H9 (cell line): ENCODE measurements around the gene EIF5A2. TPM values are rescaled to one million over a fixed set of nuclear protein-coding genes. Genes with fewer than 3 reads are reported as not detected.

ENCODE experiments used
- DNase-seq: peaks from one replicate; pipeline ENCODE4 v3.0.0-alpha.2; 2017
- H2AFZ ChIP-seq: one replicate; pipeline ENCODE4 v1.6.1; 2013; ENCODE audit warnings: mild to moderate bottlenecking, low read length, control low read depth, moderate library complexity
- H2AK5ac ChIP-seq: 2 replicates; pipeline ENCODE4 v1.6.1; 2013; ENCODE audit warnings: low read length, control low read depth, mixed read lengths; ENCODE audit not compliant: insufficient read length
- H2BK120ac ChIP-seq: one replicate; pipeline ENCODE4 v1.6.1; 2013; ENCODE audit warnings: low read depth, mild to moderate bottlenecking, low read length, control low read depth, inconsistent platforms; ENCODE audit not compliant: poor library complexity, severe bottlenecking
- H2BK12ac ChIP-seq: 2 replicates; pipeline ENCODE4 v1.6.1; 2013; ENCODE audit warnings: low read length, control low read depth, mixed read lengths, low read depth; ENCODE audit not compliant: insufficient read length
- H2BK15ac ChIP-seq: 2 replicates; pipeline ENCODE4 v1.6.1; 2013; ENCODE audit warnings: low read depth, low read length, control low read depth
- H2BK20ac ChIP-seq: one replicate; pipeline ENCODE4 v1.6.1; 2013; ENCODE audit warnings: low read depth, mild to moderate bottlenecking, low read length, control low read depth, inconsistent platforms; ENCODE audit not compliant: poor library complexity, severe bottlenecking
- H2BK5ac ChIP-seq: 2 replicates; pipeline ENCODE4 v1.6.1; 2013; ENCODE audit warnings: low read length, control low read depth, mixed read lengths; ENCODE audit not compliant: insufficient read length
- H3K14ac ChIP-seq: 2 replicates; pipeline ENCODE4 v1.6.1; 2013; ENCODE audit warnings: low read length, control low read depth; ENCODE audit not compliant: insufficient read depth
- H3K18ac ChIP-seq: 2 replicates; pipeline ENCODE4 v1.6.1; 2013; ENCODE audit warnings: low read depth, mild to moderate bottlenecking, mixed read lengths, low read length, control low read depth; ENCODE audit not compliant: insufficient read length
- H3K23ac ChIP-seq: 2 replicates; pipeline ENCODE4 v1.6.1; 2013; ENCODE audit warnings: low read length, control low read depth, mixed read lengths, low read depth; ENCODE audit not compliant: insufficient read length
- H3K23me2 ChIP-seq: 2 replicates; pipeline ENCODE4 v1.6.1; 2013; ENCODE audit warnings: low read depth, mild to moderate bottlenecking, mixed read lengths, low read length, control low read depth; ENCODE audit not compliant: insufficient read length, poor library complexity, severe bottlenecking
- H3K27ac ChIP-seq: 2 replicates; pipeline ENCODE4 v1.5.1; 2013; ENCODE audit warnings: low read length, control low read depth, mixed read lengths, low read depth; ENCODE audit not compliant: insufficient read length
- H3K27me3 ChIP-seq: 2 replicates; pipeline ENCODE4 v1.6.1; 2013; ENCODE audit warnings: low read length, control low read depth, inconsistent platforms; ENCODE audit not compliant: insufficient read depth
- H3K4ac ChIP-seq: 2 replicates; pipeline ENCODE4 v1.6.1; 2013; ENCODE audit warnings: low read depth, mild to moderate bottlenecking, control low read depth, inconsistent platforms, low read length, moderate library complexity
- H3K4me1 ChIP-seq: 2 replicates; pipeline ENCODE4 v1.6.1; 2013; ENCODE audit warnings: low read length, control low read depth, inconsistent platforms; ENCODE audit not compliant: insufficient read depth
- H3K4me2 ChIP-seq: 2 replicates; pipeline ENCODE4 v1.6.1; 2013; ENCODE audit warnings: low read length, control low read depth, mixed read lengths; ENCODE audit not compliant: insufficient read length, insufficient read depth
- H3K56ac ChIP-seq: 2 replicates; pipeline ENCODE4 v1.6.1; 2013; ENCODE audit warnings: low read depth, mild to moderate bottlenecking, mixed read lengths, low read length, control low read depth; ENCODE audit not compliant: insufficient read length
- H3K79me1 ChIP-seq: 2 replicates; pipeline ENCODE4 v1.6.1; 2013; ENCODE audit warnings: low read depth, mild to moderate bottlenecking, moderate library complexity, low read length, control low read depth, inconsistent platforms; ENCODE audit not compliant: insufficient read depth, poor library complexity, severe bottlenecking
- H3K79me2 ChIP-seq: 2 replicates; pipeline ENCODE4 v1.6.1; 2013; ENCODE audit warnings: low read length, control low read depth, inconsistent platforms; ENCODE audit not compliant: insufficient read depth
- H3K9ac ChIP-seq: 2 replicates; pipeline ENCODE4 v1.6.1; 2013; ENCODE audit warnings: low read length, control low read depth, mixed read lengths; ENCODE audit not compliant: insufficient read length; ENCODE audit errors: extremely low read depth
- H3K9me3 ChIP-seq: one replicate; pipeline ENCODE4 v1.6.1; 2013; ENCODE audit warnings: low read depth, low read length, inconsistent platforms; ENCODE audit not compliant: control insufficient read depth
- H3T11ph ChIP-seq: one replicate; pipeline ENCODE4 v1.6.1; 2013; ENCODE audit warnings: mild to moderate bottlenecking, low read length, control low read depth, inconsistent platforms
- H4K20me1 ChIP-seq: one replicate; pipeline ENCODE4 v1.6.1; 2013; ENCODE audit not compliant: control insufficient read depth, insufficient read length, insufficient read depth
- H4K5ac ChIP-seq: 2 replicates; pipeline ENCODE4 v1.6.1; 2013; ENCODE audit warnings: low read depth, mild to moderate bottlenecking, mixed read lengths, low read length, control low read depth; ENCODE audit not compliant: insufficient read length
- H4K8ac ChIP-seq: replicated peaks from 2 replicates; pipeline ENCODE4 v1.6.1; 2013; ENCODE audit warnings: low read length, control low read depth, mixed read lengths, low read depth; ENCODE audit not compliant: insufficient read length
- H4K91ac ChIP-seq: 2 replicates; pipeline ENCODE4 v1.6.1; 2013; ENCODE audit warnings: low read depth, mild to moderate bottlenecking, moderate library complexity, mixed read lengths, low read length, control low read depth; ENCODE audit not compliant: insufficient read length
- H3K27ac Mint-ChIP-seq, 3 experiments: 2 replicates in 2 of 3; 3 replicates in 1 of 3; pipeline ENCODE4 v1.8.0; 2020 to 2021; ENCODE audit warnings: mixed read lengths in 3 of 3, mild to moderate bottlenecking in 1 of 3, moderate library complexity in 1 of 3
- H3K27me3 Mint-ChIP-seq: 2 replicates; pipeline ENCODE4 v1.8.0; 2021; ENCODE audit warnings: low read depth, mild to moderate bottlenecking, moderate library complexity, mixed read lengths
- H3K36me3 Mint-ChIP-seq, 3 experiments: 2 replicates in 2 of 3; 3 replicates in 1 of 3; pipeline ENCODE4 v1.8.0; 2020 to 2021; ENCODE audit warnings: low read depth in 3 of 3, mixed read lengths in 3 of 3; ENCODE audit not compliant: insufficient read depth in 1 of 3
- H3K4me1 Mint-ChIP-seq, 2 experiments: 2 replicates each; pipeline ENCODE4 v1.8.0; 2020; ENCODE audit warnings: mixed read lengths in 2 of 2
- H3K4me3 Mint-ChIP-seq, 2 experiments: 2 replicates in 1 of 2; 3 replicates in 1 of 2; pipeline ENCODE4 v1.8.0; 2020 to 2021; ENCODE audit warnings: mild to moderate bottlenecking in 2 of 2, mixed read lengths in 2 of 2, moderate library complexity in 1 of 2
- H3K9me3 Mint-ChIP-seq, 2 experiments: 2 replicates in 1 of 2; 3 replicates in 1 of 2; pipeline ENCODE4 v1.8.0; 2020; ENCODE audit warnings: mild to moderate bottlenecking in 2 of 2, mixed read lengths in 2 of 2, moderate library complexity in 1 of 2
- WGBS: extraction: QIAGEN DNeasy Blood & Tissue Kit; methylation state at CpG from one replicate; pipeline ENCODE4 v1.1.7; 2013; ENCODE audit warnings: missing lambda C conversion rate, low lambda C conversion rate, mixed read lengths; ENCODE audit not compliant: insufficient read length; ENCODE audit errors: extremely low coverage; 5-methylcytosine and 5-hydroxymethylcytosine counted together
- total RNA-seq: library from RNA; stranded (reverse); gene quantifications from 2 replicates; pipeline ENCODE4 v1.2.1, GENCODE V29; 2021
- TF ChIP-seq, protein P1 (sequence below): fragments of 200-600 bp; sonication (generic); conservative IDR thresholded peaks from 3 replicates; pipeline ENCODE4 v1.8.0; 2021; ENCODE audit warnings: antibody characterized with exemption, mild to moderate bottlenecking

Gene EIF5A2
- total RNA-seq, 1 experiment from 2014 or later, result 7.7 TPM

DNA sequence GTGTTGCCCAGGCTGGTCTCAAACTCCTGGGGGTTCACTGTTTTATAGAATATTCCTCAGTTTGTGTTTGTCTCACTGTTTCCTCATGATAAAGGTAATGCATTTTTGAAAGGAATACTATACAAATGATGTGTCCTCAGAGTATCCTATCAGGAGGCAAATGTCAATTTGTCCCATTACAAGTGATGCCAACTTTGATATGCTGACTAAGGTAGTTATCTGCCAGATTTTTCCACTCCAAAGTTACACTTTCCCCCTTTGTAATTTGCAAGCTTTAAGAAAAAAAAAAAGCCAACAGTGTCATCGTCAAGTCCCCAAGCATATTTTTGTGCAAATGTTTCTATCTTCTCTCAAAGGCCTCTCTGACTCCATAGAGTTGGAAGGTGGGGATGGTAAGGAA lies 9.0 kb downstream of the EIF5A2 start:
- no peak overlapping the region for H3K27ac Mint-ChIP-seq
- Histone ChIP-seq H3K4ac (no peak overlapping the region), H2AFZ (no peak overlapping the region), H3K79me2 (no peaks in the 10 kb centered on the region), H3K9ac (no peak overlapping the region), H3K79me1 (no peaks in the 10 kb centered on the region), H3K18ac (no peak overlapping the region), H2BK15ac (no peak overlapping the region), H3K14ac (no peak overlapping the region), H3K56ac (no peak overlapping the region), H3K9me3 (no peaks in the 10 kb centered on the region), H3K4me1 (no peaks in the 10 kb centered on the region), H4K8ac (no peak overlapping the region), H3K27me3 (no peaks in the 10 kb centered on the region), H4K20me1 (no peaks in the 10 kb centered on the region), H2BK12ac (no peak overlapping the region), H4K91ac (no peak overlapping the region), H2AK5ac (no peak overlapping the region), H3K4me2 (no peak overlapping the region), H3K23me2 (no peaks in the 10 kb centered on the region), H4K5ac (no peak overlapping the region), H3T11ph (no peak overlapping the region), H2BK120ac (no peak overlapping the region), H3K23ac (no peak overlapping the region), H3K27ac (no peak overlapping the region), H2BK5ac (no peak overlapping the region), H2BK20ac (no peak overlapping the region)
- no peaks in the 10 kb centered on the region for H3K4me1 Mint-ChIP-seq
- H3K9me3 Mint-ChIP-seq, result peaks cover 17 to 21% of the 10 kb centered on the region in 2 experiments
- WGBS, result no CpG with 5 or more reads among the region's 1 CpG
- no peaks in the 10 kb centered on the region; the same call in 1 of the 2 replicates for H3K27me3 Mint-ChIP-seq
- H3K4me3 Mint-ChIP-seq, result no peak overlapping the region
- TF ChIP-seq, protein P1, sequence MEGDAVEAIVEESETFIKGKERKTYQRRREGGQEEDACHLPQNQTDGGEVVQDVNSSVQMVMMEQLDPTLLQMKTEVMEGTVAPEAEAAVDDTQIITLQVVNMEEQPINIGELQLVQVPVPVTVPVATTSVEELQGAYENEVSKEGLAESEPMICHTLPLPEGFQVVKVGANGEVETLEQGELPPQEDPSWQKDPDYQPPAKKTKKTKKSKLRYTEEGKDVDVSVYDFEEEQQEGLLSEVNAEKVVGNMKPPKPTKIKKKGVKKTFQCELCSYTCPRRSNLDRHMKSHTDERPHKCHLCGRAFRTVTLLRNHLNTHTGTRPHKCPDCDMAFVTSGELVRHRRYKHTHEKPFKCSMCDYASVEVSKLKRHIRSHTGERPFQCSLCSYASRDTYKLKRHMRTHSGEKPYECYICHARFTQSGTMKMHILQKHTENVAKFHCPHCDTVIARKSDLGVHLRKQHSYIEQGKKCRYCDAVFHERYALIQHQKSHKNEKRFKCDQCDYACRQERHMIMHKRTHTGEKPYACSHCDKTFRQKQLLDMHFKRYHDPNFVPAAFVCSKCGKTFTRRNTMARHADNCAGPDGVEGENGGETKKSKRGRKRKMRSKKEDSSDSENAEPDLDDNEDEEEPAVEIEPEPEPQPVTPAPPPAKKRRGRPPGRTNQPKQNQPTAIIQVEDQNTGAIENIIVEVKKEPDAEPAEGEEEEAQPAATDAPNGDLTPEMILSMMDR, result no peak
- no peak for DNase-seq
- H3K36me3 Mint-ChIP-seq, result peaks cover 24 to 33% (median 27%) of the 10 kb centered on the region in 3 experiments
